Smooth muscle cell (in vitro differentiated cells): ENCODE measurements around the gene ECHS1. TPM values are rescaled to one million over a fixed set of nuclear protein-coding genes. Genes with fewer than 3 reads are reported as not detected.

Experiments
- DNase-seq: peaks from one replicate; lab custom pipeline; 2025; ENCODE audit not compliant: unreplicated experiment; lab: John Stamatoyannopoulos, UW
- H2AFZ ChIP-seq: fragments of 200-600 bp; sonication (generic); 2 replicates; pipeline ENCODE4 v1.6.0; 2016; ENCODE audit warnings: antibody characterized with exemption, low read depth, mild to moderate bottlenecking
- H3F3A ChIP-seq: fragments of 200-600 bp; sonication (generic); 2 replicates; pipeline ENCODE4 v1.6.0; 2017; ENCODE audit warnings: antibody characterized with exemption, low read depth
- H3K27ac ChIP-seq: fragments of 200-600 bp; sonication (generic); 2 replicates; pipeline ENCODE4 v1.5.1; 2016; ENCODE audit warnings: low read depth, mild to moderate bottlenecking
- H3K27me3 ChIP-seq: fragments of 200-600 bp; sonication (generic); 2 replicates; pipeline ENCODE4 v1.6.1; 2016; ENCODE audit warnings: low read depth, mild to moderate bottlenecking
- H3K36me3 ChIP-seq: fragments of 200-600 bp; sonication (generic); 2 replicates; pipeline ENCODE4 v1.5.1; 2016; ENCODE audit warnings: low read depth
- H3K4me1 ChIP-seq: fragments of 200-600 bp; sonication (generic); 2 replicates; pipeline ENCODE4 v1.5.1; 2016; ENCODE audit warnings: low read depth
- H3K4me2 ChIP-seq: fragments of 200-600 bp; sonication (generic); 2 replicates; pipeline ENCODE4 v1.6.0; 2016; ENCODE audit warnings: mild to moderate bottlenecking
- H3K4me3 ChIP-seq: fragments of 200-600 bp; sonication (generic); 2 replicates; pipeline ENCODE4 v1.5.1; 2016; ENCODE audit warnings: mild to moderate bottlenecking
- H3K79me2 ChIP-seq: fragments of 200-600 bp; sonication (generic); 2 replicates; pipeline ENCODE4 v1.6.0; 2016; ENCODE audit warnings: low read depth, mild to moderate bottlenecking
- H3K9ac ChIP-seq: fragments of 200-600 bp; sonication (generic); 2 replicates; pipeline ENCODE4 v1.6.0; 2016; ENCODE audit warnings: low read depth
- H3K9me3 ChIP-seq: fragments of 200-600 bp; sonication (generic); replicated peaks from 2 replicates; pipeline ENCODE4 v1.5.1; 2016; ENCODE audit warnings: low read depth
- H4K20me1 ChIP-seq: fragments of 200-600 bp; sonication (generic); 2 replicates; pipeline ENCODE4 v1.6.0; 2016; ENCODE audit warnings: low read depth
- CTCF ChIP-seq: fragments of 200-600 bp; sonication (generic); IDR thresholded peaks from 2 replicates; pipeline ENCODE4 v1.5.1; 2017; ENCODE audit warnings: borderline replicate concordance, mild to moderate bottlenecking, antibody characterized with exemption; ENCODE audit not compliant: insufficient read depth, poor library complexity, severe bottlenecking
- WGBS: methylation state at CpG from one replicate; pipeline ENCODE4 v1.1.7; 2016; ENCODE audit warnings: low lambda C conversion rate; 5-methylcytosine and 5-hydroxymethylcytosine counted together
- polyA plus RNA-seq: library from polyadenylated mRNA; unstranded; fragments of >200 nt; fragmentation: Nextera tagmentation; extraction: Ambion mirVana; gene quantifications from 2 replicates; pipeline ENCODE4 v1.2.1, GENCODE V29; 2016
- total RNA-seq: library from RNA; depleted of rRNA; stranded (reverse); fragments of >200 nt; gene quantifications from 2 replicates; pipeline ENCODE4 v1.2.3, GENCODE V29; 2014

ECHS1 gene
- total and polyA plus RNA-seq, 2 experiments from 2014 or later = 63.8 to 112 TPM

GRCh38 chr10:133420579-133420978, 47.4 kb upstream of the ECHS1 start:
- H4K20me1 ChIP-seq = peaks cover 34% of the 10 kb centered on the region
- H3K9ac ChIP-seq = no peak overlapping the region
- H2AFZ ChIP-seq = no peak overlapping the region
- no peak overlapping the region for H3K27ac ChIP-seq
- no peaks in the 10 kb centered on the region for H3K4me1 ChIP-seq
- WGBS = 90% methylated on average over 6 of the region's 6 CpGs
- no peak for DNase-seq
- no peak for TF ChIP-seq CTCF
- H3K4me3 ChIP-seq = no peak overlapping the region
- no peaks in the 10 kb centered on the region for H3K9me3 ChIP-seq
- peaks cover 9% of the 10 kb centered on the region for H3K27me3 ChIP-seq
- H3F3A ChIP-seq = no peaks in the 10 kb centered on the region
- H3K4me2 ChIP-seq = no peak overlapping the region
- H3K36me3 ChIP-seq = no peaks in the 10 kb centered on the region
- no peaks in the 10 kb centered on the region for H3K79me2 ChIP-seq

DNA sequence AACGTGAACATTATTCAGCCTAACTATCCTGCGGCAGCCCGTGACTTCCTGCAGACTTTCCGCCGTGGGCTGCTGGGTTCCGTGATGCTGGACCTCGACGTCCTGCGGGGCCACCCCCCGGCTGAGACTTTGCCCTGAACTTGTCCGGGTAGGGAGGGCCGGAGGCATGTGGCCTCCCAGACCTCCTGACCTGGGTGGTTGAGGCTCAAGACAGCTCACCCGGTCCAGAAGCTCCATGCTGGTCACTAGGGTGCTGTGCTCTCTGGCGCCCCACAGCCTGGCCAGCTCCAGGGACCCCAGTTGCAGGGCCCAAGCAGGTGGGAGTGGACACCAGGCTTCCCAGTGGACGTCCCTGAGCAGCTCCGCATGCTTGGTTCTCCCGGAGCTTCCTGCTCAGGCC, 46.9 kb upstream of the ECHS1 start:
- no peak overlapping the region for H3K9ac ChIP-seq

DNA sequence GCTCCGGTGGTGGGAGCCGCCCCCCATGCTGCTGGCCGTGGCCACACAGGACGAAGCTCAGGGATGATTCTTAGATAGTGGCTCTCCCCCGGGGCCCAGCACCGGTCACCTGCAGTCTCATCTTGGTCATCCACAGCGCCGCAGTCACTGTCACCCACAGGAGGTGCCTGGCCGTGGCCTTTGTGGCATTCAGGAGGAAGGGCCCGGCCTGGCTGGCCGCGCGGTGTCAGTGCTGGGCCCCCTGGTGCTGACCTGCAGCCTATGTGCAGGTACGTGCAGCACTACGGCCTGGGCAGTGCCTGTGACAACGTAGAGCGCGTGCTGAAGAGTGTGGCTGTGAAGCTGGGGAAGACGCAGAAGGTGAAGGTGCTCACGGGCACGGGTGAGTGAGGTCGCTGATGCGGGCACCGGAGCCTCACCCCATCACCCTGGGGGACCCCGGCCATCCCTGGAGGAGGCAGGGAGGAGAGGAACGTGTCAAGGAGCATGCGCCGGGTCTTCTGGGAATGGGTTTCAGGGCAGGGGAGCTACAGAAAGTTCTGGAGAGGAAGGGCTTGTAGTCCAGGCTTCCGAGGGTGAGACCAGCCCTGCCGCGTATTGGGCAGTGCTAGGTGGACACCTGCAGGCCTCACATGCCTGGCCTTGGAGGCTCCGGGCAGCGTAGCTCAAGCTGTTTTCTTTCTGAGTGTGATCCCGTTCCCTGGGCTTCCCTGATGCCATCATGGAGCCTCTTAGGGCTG, 46.2 kb upstream of the ECHS1 start:
- 96% methylated on average over 34 of the region's 34 CpGs for whole genome bisulfite sequencing
- H3F3A ChIP-seq = no peaks in the 10 kb centered on the region
- no peaks in the 10 kb centered on the region for H3K79me2 ChIP-seq
- peaks cover 34% of the 10 kb centered on the region for H4K20me1 ChIP-seq
- no peak overlapping the region for H2AFZ ChIP-seq
- no peak overlapping the region for H3K27ac ChIP-seq
- no peak for TF ChIP-seq CTCF
- no peak overlapping the region for H3K4me3 ChIP-seq
- H3K9me3 ChIP-seq = no peaks in the 10 kb centered on the region
- H3K36me3 ChIP-seq = no peaks in the 10 kb centered on the region
- no peaks in the 10 kb centered on the region for H3K4me1 ChIP-seq
- H3K27me3 ChIP-seq = peaks cover 9% of the 10 kb centered on the region
- no peak overlapping the region for H3K4me2 ChIP-seq
- no peak overlapping the region for H3K9ac ChIP-seq
- DNase-seq = no peak

More for the DNA sequence above, 46.9 kb upstream of the ECHS1 start:
- H3K9me3 ChIP-seq = no peaks in the 10 kb centered on the region
- H2AFZ ChIP-seq = no peak overlapping the region
- TF ChIP-seq CTCF = no peak
- H3F3A ChIP-seq = no peaks in the 10 kb centered on the region
- no peak overlapping the region for H3K27ac ChIP-seq
- H3K4me1 ChIP-seq = no peaks in the 10 kb centered on the region
- peaks cover 9% of the 10 kb centered on the region for H3K27me3 ChIP-seq
- no peak overlapping the region for H3K4me3 ChIP-seq
- WGBS = 97% methylated on average over 17 of the region's 17 CpGs
- no peak overlapping the region for H3K4me2 ChIP-seq
- DNase-seq = no peak
- no peaks in the 10 kb centered on the region for H3K36me3 ChIP-seq
- peaks cover 34% of the 10 kb centered on the region for H4K20me1 ChIP-seq
- H3K79me2 ChIP-seq = no peaks in the 10 kb centered on the region
